GM18861 (cell line): ENCODE results near the gene MIA.
"Not testable (repeated sequence)": the region's sequence is repeated elsewhere in the genome, so short reads cannot be mapped to it uniquely, and the experiment has no call there.

Source experiments
- ATAC-seq: cut with Tn5 transposase; IDR thresholded peaks from one replicate; pipeline ENCODE4 v1.9.1; 2021; ENCODE audit not compliant: unreplicated experiment

Gene MIA

GRCh38 chr19:40774916-40775631, at the start of gene MIA:
Gene MIA, plus strand, starts transcription at chr19:40775521. Its CDS starts 22 bp downstream, at chr19:40775543.
- no peak for ATAC-seq

GRCh38 chr19:40726279-40726678, 49.0 kb upstream of the MIA start:
- no peak for ATAC-seq

GRCh38 chr19:40730065-40730464, 45.3 kb upstream of the MIA start:
- ATAC-seq: not testable (repeated sequence)

- not testable (repeated sequence) for ATAC-seq
Measured at GRCh38 chr19:40732304-40732703, 43.0 kb upstream of the MIA start.

- ATAC-seq: no peak
Measured at GRCh38 chr19:40733149-40733548, 42.2 kb upstream of the MIA start.

GRCh38 chr19:40735013-40735771, 40.1 kb upstream of the MIA start:
- no peak for ATAC-seq

GRCh38 chr19:40736661-40737060, 38.7 kb upstream of the MIA start:
- no peak for ATAC-seq

GRCh38 chr19:40737102-40737644, 38.1 kb upstream of the MIA start:
- ATAC-seq: no peak

- no peak for ATAC-seq
Measured at GRCh38 chr19:40739030-40739839, 36.1 kb upstream of the MIA start.

GRCh38 chr19:40739871-40740703, 35.2 kb upstream of the MIA start:
- no peak for ATAC-seq

GRCh38 chr19:40740747-40741146, 34.6 kb upstream of the MIA start:
- ATAC-seq: no peak

- ATAC-seq: no peak
Measured at GRCh38 chr19:40741527-40742390, 33.6 kb upstream of the MIA start.

- ATAC-seq: no peak
Measured at GRCh38 chr19:40742477-40742876, 32.8 kb upstream of the MIA start.

- ATAC-seq: no peak
Measured at GRCh38 chr19:40742886-40743285, 32.4 kb upstream of the MIA start.

GRCh38 chr19:40743926-40744325, 31.4 kb upstream of the MIA start:
- ATAC-seq: no peak

- ATAC-seq: no peak
Measured at GRCh38 chr19:40744554-40745401, 30.5 kb upstream of the MIA start.

GRCh38 chr19:40745402-40745780, 29.9 kb upstream of the MIA start:
- no peak for ATAC-seq

GRCh38 chr19:40747536-40747935, 27.8 kb upstream of the MIA start:
- ATAC-seq: no peak
